Germinal center (tissue), 1 donor: ENCODE results near the gene MAGEA12.
"Not testable (repeated sequence)": the region's sequence is repeated elsewhere in the genome, so short reads cannot be mapped to it uniquely, and the experiment has no call there.

ENCODE experiments used
- DNase-seq: peaks from one replicate; pipeline ENCODE4 v3.0.0; 2012; ENCODE audit warnings: mixed read lengths, low spot score

The MAGEA12 gene

DNA sequence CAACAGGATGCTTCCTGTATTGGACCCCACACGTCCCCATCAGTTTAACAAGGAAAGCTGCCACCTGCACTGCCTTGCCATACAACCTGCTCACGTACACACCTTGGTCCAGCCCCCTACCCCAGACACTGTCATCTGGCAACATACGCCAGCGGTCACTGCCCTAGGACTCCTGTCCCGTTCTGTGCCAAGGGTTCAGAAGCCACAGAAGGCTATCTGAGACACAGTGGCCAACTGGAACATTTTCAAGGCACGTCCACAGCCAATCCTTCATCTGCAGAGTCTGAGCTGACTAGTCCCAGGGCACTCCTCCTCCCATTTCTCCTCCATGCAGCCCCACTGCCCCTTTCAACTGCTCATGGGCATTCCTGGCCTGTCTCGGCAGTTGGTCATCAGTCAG is 28.0 kb downstream of the MAGEA12 start:
- DNase-seq, result not testable (repeated sequence)

DNA sequence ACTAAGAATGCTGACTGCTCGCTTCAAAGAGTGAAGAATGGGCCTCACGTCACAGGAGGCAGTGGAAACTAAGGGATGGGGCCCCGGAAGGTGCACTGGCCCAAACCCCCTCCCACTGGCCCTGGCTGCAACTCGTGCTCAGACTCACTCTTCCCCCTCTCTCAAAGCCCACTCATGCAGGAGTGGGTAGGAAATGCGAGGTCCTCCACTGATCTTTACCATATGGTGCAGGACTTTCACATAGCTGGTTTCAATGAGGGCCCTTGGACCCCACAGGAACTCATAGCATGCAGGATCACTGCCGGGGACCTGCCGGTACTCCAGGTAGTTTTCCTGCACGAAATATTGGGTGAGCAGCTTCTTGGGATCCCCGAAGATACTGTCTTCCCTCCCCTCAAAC is 33.0 kb downstream of the MAGEA12 start:
- not testable (repeated sequence) for DNase-seq

- DNase-seq, result not testable (repeated sequence)
Measured at GRCh38 chrX:152769549-152770289, 36.2 kb downstream of the MAGEA12 start, which contains the start of gene MAGEA6. MAGEA6 (minus strand) TSS chrX:152769689; CDS start chrX:152767650, 2,039 bp downstream.

DNA sequence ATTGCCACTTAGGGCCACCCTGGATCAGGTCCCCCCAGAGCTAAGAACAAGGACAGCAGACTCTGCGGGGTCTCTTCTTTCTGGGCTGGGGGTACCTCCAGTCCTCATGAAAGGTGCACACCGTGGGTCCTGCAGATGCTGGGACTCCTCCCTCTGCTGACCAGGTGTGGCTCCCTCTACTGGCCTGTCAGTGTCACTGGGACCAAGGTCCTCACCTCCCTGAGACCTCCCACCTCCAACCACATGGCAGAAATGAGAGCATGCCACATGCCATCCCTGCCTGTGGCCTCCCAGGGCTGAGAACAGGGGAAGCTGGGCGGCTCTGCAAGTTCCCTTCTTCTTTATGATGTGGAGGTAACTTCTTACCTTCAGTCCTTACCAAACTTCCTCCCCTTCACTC is 53.5 kb downstream of the MAGEA12 start:
- DNase-seq, result not testable (repeated sequence)
